DMS153 treated with DMSO at 0.1 percent for 48 hours (cell line): ENCODE results near the gene CNIH3.

Source experiments
- DNase-seq: peaks from one replicate; lab custom pipeline; 2025; ENCODE audit not compliant: unreplicated experiment; lab: John Stamatoyannopoulos, UW

The CNIH3 gene

GRCh38 chr1:224767676-224768075, 151.6 kb downstream of the CNIH3 start:
- no peak for DNase-seq

DNA sequence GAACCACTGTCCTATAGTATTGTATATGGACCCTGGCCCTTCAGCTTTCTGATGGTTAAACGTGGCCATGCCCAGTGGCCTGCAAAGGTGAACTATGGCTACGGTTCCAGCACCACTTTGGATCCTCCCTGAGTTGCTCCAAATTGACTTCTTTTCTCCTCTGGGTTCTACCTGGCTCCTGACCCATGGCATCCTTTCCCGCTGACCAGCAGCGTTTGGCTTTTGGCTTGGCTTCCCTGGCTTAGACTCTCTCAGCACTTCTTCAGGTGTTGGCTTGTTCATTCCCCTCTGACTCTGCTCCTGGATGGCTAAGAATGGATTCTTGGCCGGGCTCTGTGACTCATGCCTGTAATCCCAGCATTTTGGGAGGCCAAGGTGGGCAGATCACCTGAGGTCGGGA, 152.9 kb downstream of the CNIH3 start:
- no peak for DNase-seq

GRCh38 chr1:224769452-224770335, 153.6 kb downstream of the CNIH3 start:
- no peak for DNase-seq

- DNase-seq: no peak
Measured at GRCh38 chr1:224770336-224770693, 154.2 kb downstream of the CNIH3 start.

DNA sequence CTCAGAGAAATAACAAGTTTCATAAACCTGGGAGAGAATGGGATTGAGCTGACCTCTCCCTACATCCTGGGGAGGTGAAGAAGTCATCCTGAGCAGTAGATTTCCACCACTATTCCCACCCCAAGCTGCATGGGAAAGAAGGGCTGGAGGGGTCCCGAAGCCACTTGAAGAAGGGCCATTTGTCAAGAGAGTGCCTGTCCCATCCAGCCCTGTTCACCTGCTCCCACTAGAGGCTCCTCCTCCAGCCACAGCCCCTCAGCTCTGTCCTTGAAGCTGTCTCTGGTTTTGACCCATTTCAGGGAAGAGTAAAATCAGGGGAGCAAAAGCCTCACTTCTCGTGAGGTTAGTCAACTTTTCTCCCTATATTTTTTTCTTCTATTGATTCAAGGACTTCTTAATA, 157.5 kb downstream of the CNIH3 start:
- no peak for DNase-seq

DNA sequence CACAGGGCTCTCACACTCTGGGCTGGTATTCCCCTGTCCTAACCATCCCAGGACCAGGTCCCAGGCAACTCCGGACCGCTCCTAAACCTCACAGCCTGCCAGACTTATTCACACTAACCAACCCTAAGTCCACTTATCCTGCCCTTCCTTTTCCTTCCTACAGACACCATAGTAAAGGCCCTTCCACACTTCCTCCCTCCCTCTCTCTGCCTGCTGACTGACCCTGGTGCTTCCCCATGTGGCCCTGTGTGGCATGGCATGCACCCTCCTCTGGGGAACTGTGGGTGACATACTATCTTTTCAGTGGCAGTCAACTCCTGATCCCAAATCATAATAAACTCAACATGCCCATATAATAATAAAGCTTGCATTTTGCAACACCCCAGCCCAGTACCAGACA, 158.3 kb downstream of the CNIH3 start:
- no peak for DNase-seq

DNA sequence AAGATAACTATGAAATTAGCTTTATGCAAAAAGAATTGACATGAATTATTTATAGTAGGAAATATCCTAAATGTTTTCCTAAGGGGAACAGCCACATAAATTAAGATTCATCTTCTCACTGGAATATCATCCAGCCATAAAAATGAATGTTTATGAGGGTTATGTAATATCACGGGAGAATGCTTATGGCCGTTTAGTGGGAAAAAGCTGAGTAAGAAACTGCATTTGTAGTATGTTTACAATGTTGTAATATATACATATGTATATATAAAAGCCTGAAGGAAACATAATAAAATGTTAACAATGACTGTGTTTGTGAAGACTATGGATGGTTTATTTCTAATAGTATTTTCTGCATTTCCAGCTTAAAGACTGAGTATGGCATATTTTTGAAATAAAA, 161.1 kb downstream of the CNIH3 start:
- no peak for DNase-seq

- DNase-seq: no peak
Measured at GRCh38 chr1:224779536-224779935, 163.4 kb downstream of the CNIH3 start.

- DNase-seq: no peak
Measured at GRCh38 chr1:224780736-224781135, 164.6 kb downstream of the CNIH3 start.

GRCh38 chr1:224781800-224782199, 165.7 kb downstream of the CNIH3 start:
- no peak for DNase-seq

DNA sequence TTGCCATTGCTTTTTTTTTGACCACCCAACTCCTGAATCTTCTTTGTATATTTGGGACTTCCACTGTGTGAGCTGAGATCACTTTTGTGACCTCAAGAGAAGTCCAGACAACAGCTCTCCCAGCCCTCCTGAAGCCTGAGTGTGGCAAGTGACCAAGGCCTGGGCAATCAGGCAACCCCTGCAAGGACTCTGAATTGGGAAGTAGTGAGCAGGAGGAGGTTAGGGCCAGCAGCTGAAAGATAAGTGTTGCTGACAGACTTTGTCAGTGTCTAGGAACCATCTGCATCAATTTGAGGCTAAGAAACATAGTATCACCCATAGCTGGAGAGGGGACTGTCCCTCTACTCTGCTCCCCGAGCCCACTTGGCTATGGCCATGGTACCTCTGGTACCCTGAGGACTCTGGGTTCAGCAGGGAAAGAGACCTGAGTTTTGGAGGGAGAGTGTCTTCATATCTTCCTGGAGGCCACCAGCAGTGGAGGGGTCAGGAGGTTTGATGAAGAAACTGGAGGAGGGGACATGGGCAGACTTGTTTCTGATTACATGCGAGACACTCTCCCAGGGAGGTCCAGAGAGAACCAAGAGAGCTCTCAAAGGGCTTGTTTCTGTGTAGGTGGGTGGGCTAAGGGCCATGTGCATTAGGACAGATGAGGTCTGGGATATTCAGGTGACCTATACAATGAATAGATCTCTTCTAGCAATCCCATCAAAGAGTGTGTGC, 166.3 kb downstream of the CNIH3 start:
- no peak for DNase-seq

- peak; percentile 46 for DNase-seq
Measured at GRCh38 chr1:224783006-224783651, 167.0 kb downstream of the CNIH3 start.

- no peak for DNase-seq
Measured at GRCh38 chr1:224784265-224785039, 168.3 kb downstream of the CNIH3 start.

GRCh38 chr1:224785040-224785328, 168.9 kb downstream of the CNIH3 start:
- no peak for DNase-seq

GRCh38 chr1:224785622-224786021, 169.5 kb downstream of the CNIH3 start:
- no peak for DNase-seq

GRCh38 chr1:224786533-224787250, 170.6 kb downstream of the CNIH3 start:
- no peak for DNase-seq

DNA sequence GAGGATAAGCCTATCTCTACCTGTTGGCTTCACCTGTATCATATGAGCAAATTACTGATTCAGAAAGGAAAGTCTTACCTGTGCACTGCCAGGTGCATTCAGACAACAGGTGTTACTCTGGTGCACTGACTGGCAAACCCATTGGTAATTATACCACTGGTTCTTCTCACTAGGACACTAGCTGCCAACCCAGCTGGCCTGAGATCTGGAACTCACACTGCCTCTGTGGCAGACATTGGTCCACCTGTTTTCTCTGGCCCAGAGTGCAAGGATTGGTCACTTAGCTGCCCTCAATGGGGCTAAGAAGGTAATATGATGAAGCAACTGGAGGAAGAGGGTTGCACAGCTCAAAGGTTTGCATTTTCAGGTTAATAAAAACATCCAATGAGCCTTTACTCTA, 173.2 kb downstream of the CNIH3 start:
- no peak for DNase-seq
